ENCODE measurements around the gene CP.
A peak's percentile ranks its signal among the peaks of the same experiment; 100 is the strongest.

CP gene

GRCh38 chr3:149215515-149215914 is 6.1 kb downstream of the CP start:
- TF ChIP-seq CTCF (IDR thresholded peaks at IDR 0.05; ENCODE audit: insufficient read depth, low read depth, low read length, missing control alignments) = no peak
- no peak overlapping the region for H3K4me3 ChIP-seq (ENCODE audit: low read depth, low read length)
- no peak for DNase-seq (ENCODE audit: low read depth)

GRCh38 chr3:149214702-149215101 is 6.9 kb downstream of the CP start:
- DNase-seq (ENCODE audit: low read depth) = no peak
- no peak overlapping the region for H3K4me3 ChIP-seq (ENCODE audit: low read depth, low read length)
- no peak for TF ChIP-seq CTCF (IDR thresholded peaks at IDR 0.05; ENCODE audit: insufficient read depth, low read depth, low read length, missing control alignments)

- no peak overlapping the region for H3K4me3 ChIP-seq (ENCODE audit: low read depth, low read length)
- DNase-seq (ENCODE audit: low read depth) = no peak
- TF ChIP-seq CTCF (IDR thresholded peaks at IDR 0.05; ENCODE audit: insufficient read depth, low read depth, low read length, missing control alignments) = no peak
These were observed 9.2 kb downstream of the CP start for GRCh38 chr3:149212386-149212785.

- DNase-seq (ENCODE audit: low read depth) = no peak
- no peak for TF ChIP-seq CTCF (IDR thresholded peaks at IDR 0.05; ENCODE audit: insufficient read depth, low read depth, low read length, missing control alignments)
- H3K4me3 ChIP-seq (ENCODE audit: low read depth, low read length) = no peak overlapping the region
These were observed 12.2 kb downstream of the CP start for GRCh38 chr3:149209431-149209830.

- H3K4me3 ChIP-seq (ENCODE audit: low read depth, low read length) = no peak overlapping the region
- DNase-seq (ENCODE audit: low read depth) = no peak
- no peak for TF ChIP-seq CTCF (IDR thresholded peaks at IDR 0.05; ENCODE audit: insufficient read depth, low read depth, low read length, missing control alignments)
These were observed 14.2 kb downstream of the CP start for GRCh38 chr3:149207475-149207874.

GRCh38 chr3:149204390-149204991 is 17.1 kb downstream of the CP start:
- no peak for DNase-seq (ENCODE audit: low read depth)
- no peak overlapping the region for H3K4me3 ChIP-seq (ENCODE audit: low read depth, low read length)
- no peak for TF ChIP-seq CTCF (IDR thresholded peaks at IDR 0.05; ENCODE audit: insufficient read depth, low read depth, low read length, missing control alignments)

- no peak for TF ChIP-seq CTCF (IDR thresholded peaks at IDR 0.05; ENCODE audit: insufficient read depth, low read depth, low read length, missing control alignments)
- H3K4me3 ChIP-seq (ENCODE audit: low read depth, low read length) = no peak overlapping the region
- peak; percentile 70 for DNase-seq (ENCODE audit: low read depth)
These were observed 17.9 kb downstream of the CP start for GRCh38 chr3:149203758-149204157.

All from GM12865 (cell line).